ENCODE measurements around the gene HNRNPH2. TPM values are rescaled to one million over a fixed set of nuclear protein-coding genes. Genes with fewer than 3 reads are reported as not detected.

The HNRNPH2 gene
- total RNA-seq, 1 experiment from 2014 or later: 72.9 TPM

- no peaks in the 10 kb centered on the region for H3K9me2 ChIP-seq (ENCODE audit: insufficient read depth)
- no peaks in the 10 kb centered on the region for H3K27me3 ChIP-seq (ENCODE audit: insufficient read depth, low read depth)
- H3K4me3 ChIP-seq: peak within 1 kb of the TSS; percentile 91
- BruUV-seq (replicated peaks): TSS peak; percentile 66
- peaks cover 21% of the 10 kb centered on the region for H3K4me1 ChIP-seq (replicated peaks; ENCODE audit: insufficient read depth)
- ChIA-PET CTCF (interaction anchor here (0.5 to 0.8 kb wide), 3 partner anchors 27 to 571 kb away, joined by 3 to 4 read pairs (median 3); partner anchors contain the start of gene CSTF2), POLR2A (ENCODE audit: unreplicated experiment) (interaction anchor here (0.5 to 0.7 kb wide), 6 partner anchors 11 to 1330 kb away, joined by 3 to 14 read pairs (median 4); partner anchors contain the start of gene ARMCX6)
- intact Hi-C loops (cut with micrococcal nuclease; ENCODE audit: unreplicated experiment): loop anchor here (2.0 to 5.0 kb wide), 2 partner anchors 44 to 570 kb away; partner anchors contain the start of genes CSTF2 and TIMM8A
- H3F3A ChIP-seq (ENCODE audit: insufficient read depth, low read depth): peaks cover 44% of the 10 kb centered on the region
- peak within 1 kb of the TSS; percentile 98 for H3K4me2 ChIP-seq
- peak; percentile 85 to 86 for DNase-seq
- H2AFZ ChIP-seq: peak within 1 kb of the TSS; percentile 92
- peak; percentile 64 for TF ChIP-seq CTCF (conservative IDR thresholded peaks at IDR 0.05)
- no peak for TF ChIP-seq EZH2 (IDR thresholded peaks at IDR 0.05; ENCODE audit: low read depth)
- peaks cover 14% of the 10 kb centered on the region; the same call in 1 of the 2 replicates for H4K20me1 ChIP-seq (ENCODE audit: insufficient read depth)
- peaks cover 30% of the 10 kb centered on the region for H3K79me2 ChIP-seq (ENCODE audit: low read depth)
- H3K9me3 ChIP-seq (ENCODE audit: insufficient read depth, low read depth): no peaks in the 10 kb centered on the region
- H3K27ac ChIP-seq: peak within 1 kb of the TSS; percentile 84
- peaks cover 25% of the 10 kb centered on the region for H3K36me3 ChIP-seq (ENCODE audit: low read depth)
These were observed 17.1 kb upstream of the HNRNPH2 start, which contains the start of gene RPL36A for GRCh38 chrX:101390664-101391525. Gene RPL36A, plus strand, starts transcription at chrX:101391011. Its CDS starts 33 bp downstream, at chrX:101391044.

DNA sequence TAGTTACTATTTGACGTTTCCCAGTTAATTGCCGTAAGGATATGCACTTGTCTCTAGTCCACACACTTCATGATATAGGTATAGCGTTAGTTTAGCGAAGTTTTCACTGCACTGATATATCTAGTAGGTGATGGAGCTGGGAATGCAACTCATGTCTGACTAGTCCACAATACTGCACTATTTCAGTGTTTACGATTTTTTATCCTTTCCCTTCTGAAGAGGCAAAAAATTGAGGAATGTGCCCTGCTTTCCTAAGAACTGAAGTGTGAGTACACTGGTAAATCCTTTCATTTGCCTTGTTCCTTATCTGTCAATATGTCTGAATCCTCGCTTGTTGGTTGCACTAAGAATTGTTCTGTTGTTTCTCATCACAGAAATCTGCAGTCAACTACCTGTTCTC, 16.2 kb upstream of the HNRNPH2 start:
- Histone ChIP-seq H4K20me1 (ENCODE audit: insufficient read depth) (peaks cover 14% of the 10 kb centered on the region; the same call in 1 of the 2 replicates), H3K27ac (peak overlapping the region; percentile 84), H3K27me3 (ENCODE audit: insufficient read depth, low read depth) (no peaks in the 10 kb centered on the region), H3F3A (ENCODE audit: insufficient read depth, low read depth) (peaks cover 53% of the 10 kb centered on the region), H3K4me3 (peak overlapping the region; percentile 91), H3K79me2 (ENCODE audit: low read depth) (peaks cover 30% of the 10 kb centered on the region), H3K4me1 (replicated peaks; ENCODE audit: insufficient read depth) (peaks cover 21% of the 10 kb centered on the region), H2AFZ (no peak overlapping the region), H3K9me2 (ENCODE audit: insufficient read depth) (no peaks in the 10 kb centered on the region), H3K9me3 (ENCODE audit: insufficient read depth, low read depth) (no peaks in the 10 kb centered on the region), H3K36me3 (ENCODE audit: low read depth) (peaks cover 25% of the 10 kb centered on the region), H3K4me2 (peak overlapping the region; percentile 98)
- ChIA-PET POLR2A (ENCODE audit: unreplicated experiment) (no interaction called here), CTCF (no interaction called here)
- intact Hi-C loops (cut with micrococcal nuclease; ENCODE audit: unreplicated experiment): loop anchor here (2.0 to 5.0 kb wide), 2 partner anchors 45 to 571 kb away; partner anchors contain the start of genes CSTF2 and TIMM8A
- TF ChIP-seq EZH2 (IDR thresholded peaks at IDR 0.05; ENCODE audit: low read depth): no peak
- no peak for TF ChIP-seq CTCF (conservative IDR thresholded peaks at IDR 0.05)
- DNase-seq: no peak
- no TSS peak for BruUV-seq (replicated peaks)

GRCh38 chrX:101393530-101394305, 14.3 kb upstream of the HNRNPH2 start:
- ChIA-PET POLR2A (ENCODE audit: unreplicated experiment) (no interaction called here), CTCF (no interaction called here)
- DNase-seq: no peak
- no peaks in the 10 kb centered on the region for H3K9me2 ChIP-seq (ENCODE audit: insufficient read depth)
- intact Hi-C loops (cut with micrococcal nuclease; ENCODE audit: unreplicated experiment): loop anchor here (5.0 kb wide), 1 partner anchor 46 kb away; the partner anchor contains the start of gene TIMM8A
- peak overlapping the region; percentile 98 for H3K4me2 ChIP-seq
- H3F3A ChIP-seq (ENCODE audit: insufficient read depth, low read depth): peaks cover 71% of the 10 kb centered on the region
- H3K9me3 ChIP-seq (ENCODE audit: insufficient read depth, low read depth): no peaks in the 10 kb centered on the region
- no peaks in the 10 kb centered on the region for H3K27me3 ChIP-seq (ENCODE audit: insufficient read depth, low read depth)
- H3K79me2 ChIP-seq (ENCODE audit: low read depth): peaks cover 30% of the 10 kb centered on the region
- peaks cover 14% of the 10 kb centered on the region; the same call in 1 of the 2 replicates for H4K20me1 ChIP-seq (ENCODE audit: insufficient read depth)
- H2AFZ ChIP-seq: no peak overlapping the region
- peak overlapping the region; percentile 91; the same call in 1 of the 2 replicates for H3K4me3 ChIP-seq
- peak overlapping the region; percentile 84; the same call in 1 of the 2 replicates for H3K27ac ChIP-seq
- TF ChIP-seq CTCF (conservative IDR thresholded peaks at IDR 0.05) (no peak), EZH2 (IDR thresholded peaks at IDR 0.05; ENCODE audit: low read depth) (no peak)
- peaks cover 21% of the 10 kb centered on the region for H3K4me1 ChIP-seq (replicated peaks; ENCODE audit: insufficient read depth)
- peaks cover 25% of the 10 kb centered on the region for H3K36me3 ChIP-seq (ENCODE audit: low read depth)
- no TSS peak for BruUV-seq (replicated peaks)

Measured in PC-9 (cell line).